Panc1 (cell line): Measurements from ENCODE around the gene PIN1. TPM values are rescaled to one million over a fixed set of nuclear protein-coding genes. Genes with fewer than 3 reads are reported as not detected.
A peak's percentile ranks its signal among the peaks of the same experiment; 100 is the strongest.
"Not testable (repeated sequence)": the region's sequence is repeated elsewhere in the genome, so short reads cannot be mapped to it uniquely, and the experiment has no call there.

Experiments
- ATAC-seq: fragments of 200-7000 bp; cut with Tn5 transposase; 2 replicates; pipeline ENCODE4 v1.9.1; 2020; ENCODE audit warnings: mild to moderate bottlenecking, moderate library complexity
- BruUV-seq: library from RNA; stranded (reverse); fragments of 400-500 nt; replicated peaks from 2 replicates; lab custom pipeline; 2021; lab: Mats Ljungman, UMichigan
- CTCF ChIA-PET: fragments of 300-600 bp; sonication (Branson Sonifier 250); formaldehyde crosslinking; loops from one replicate; lab custom pipeline; 2022; ENCODE audit warnings: antibody characterized with exemption; lab: Charles Lee
- POLR2A ChIA-PET: fragments of 300-600 bp; sonication (Branson Sonifier 250); formaldehyde crosslinking; loops from one replicate; lab custom pipeline; 2022; ENCODE audit warnings: antibody characterized with exemption; lab: Charles Lee
- DNase-seq: peaks from one replicate; pipeline ENCODE4 v3.0.0-alpha.2; 2010; ENCODE audit warnings: low read depth, low spot score
- H3K27ac ChIP-seq: 2 replicates; pipeline ENCODE4 v1.5.1; 2011; ENCODE audit warnings: mild to moderate bottlenecking, low read length, inconsistent platforms
- H3K27me3 ChIP-seq: fragments of 200-500 bp; sonication (Bioruptor generic); 2 replicates; pipeline ENCODE4 v1.6.0; 2014; ENCODE audit warnings: low read length, inconsistent platforms; ENCODE audit not compliant: control insufficient read depth, insufficient read depth
- H3K36me3 ChIP-seq: fragments of 200-500 bp; sonication (Bioruptor generic); 2 replicates; pipeline ENCODE4 v1.5.1; 2014; ENCODE audit warnings: inconsistent platforms, mild to moderate bottlenecking, low read length, moderate library complexity; ENCODE audit not compliant: control insufficient read depth, insufficient read depth
- H3K4me1 ChIP-seq: 2 replicates; pipeline ENCODE4 v1.5.1; 2011; ENCODE audit warnings: inconsistent platforms, mild to moderate bottlenecking, low read length, moderate library complexity; ENCODE audit not compliant: control insufficient read depth, insufficient read depth
- H3K4me3 ChIP-seq, 2 experiments: 2 replicates each; pipeline ENCODE4 v1.5.1; 2011 to 2012; ENCODE audit warnings: low read depth in 2 of 2, low read length in 2 of 2, mild to moderate bottlenecking in 2 of 2, inconsistent platforms in 1 of 2, moderate library complexity in 1 of 2
- H3K9me3 ChIP-seq: fragments of 200-500 bp; sonication (Bioruptor generic); 2 replicates; pipeline ENCODE4 v1.5.1; 2014; ENCODE audit warnings: low read depth, mild to moderate bottlenecking, inconsistent platforms, low read length, moderate library complexity; ENCODE audit not compliant: control insufficient read depth, insufficient read depth
- POLR2AphosphoS5 ChIP-seq: IDR thresholded peaks from 2 replicates; pipeline ENCODE4 v1.6.1; 2012; ENCODE audit warnings: mild to moderate bottlenecking, low read depth, low read length, moderate library complexity
- SIN3A ChIP-seq: IDR thresholded peaks from 2 replicates; pipeline ENCODE4 v1.6.1; 2012; ENCODE audit warnings: low read depth, mild to moderate bottlenecking, low read length, moderate library complexity, borderline replicate concordance; ENCODE audit not compliant: insufficient read depth
- TCF7L2 ChIP-seq: IDR thresholded peaks from 2 replicates; pipeline ENCODE4 v1.6.1; 2011; ENCODE audit warnings: mild to moderate bottlenecking, low read depth, low read length, inconsistent platforms
- in situ Hi-C: cut with HindIII; loops from 2 replicates; pipeline ENCODE4 v1.10.0; 2016; ENCODE audit warnings: low sequenced_read_pairs, low pct_unique_long_range_greater_than_20kb
- intact Hi-C: fragments of 100-400 bp; cut with micrococcal nuclease; formaldehyde crosslinking; loops from one replicate; pipeline ENCODE4 v1.10.0; 2022; ENCODE audit not compliant: unreplicated experiment
- total RNA-seq: library from RNA; stranded (reverse); gene quantifications from one replicate; pipeline ENCODE4 v1.2.1, GENCODE V29; 2021; ENCODE audit not compliant: unreplicated experiment
- TF ChIP-seq, protein P1 (sequence below): fragments of 450-650 bp; IDR thresholded peaks from 2 replicates; pipeline ENCODE4 v1.5.1; 2017; ENCODE audit warnings: mild to moderate bottlenecking
- TF ChIP-seq, protein P2 (sequence below), 2 experiments: IDR thresholded peaks; 2 replicates each; pipeline ENCODE4 v1.6.1; 2011 to 2012; ENCODE audit warnings: low read depth in 2 of 2, control low read depth in 1 of 2, low read length in 1 of 2, mild to moderate bottlenecking in 1 of 2, moderate library complexity in 1 of 2; ENCODE audit not compliant: insufficient read depth in 1 of 2

Gene PIN1
- total RNA-seq, 1 experiment from 2014 or later: 102 TPM

GRCh38 chr19:9819596-9819909 lies 15.6 kb upstream of the PIN1 start:
- Histone ChIP-seq H3K36me3 (no peaks in the 10 kb centered on the region), H3K4me3 (peak overlapping the region; percentile 27 to 39), H3K27ac (peak overlapping the region; percentile 72; the same call in 1 of the 2 replicates), H3K4me1 (no peaks in the 10 kb centered on the region), H3K27me3 (no peaks in the 10 kb centered on the region), H3K9me3 (no peaks in the 10 kb centered on the region)
- TF ChIP-seq, protein P1, sequence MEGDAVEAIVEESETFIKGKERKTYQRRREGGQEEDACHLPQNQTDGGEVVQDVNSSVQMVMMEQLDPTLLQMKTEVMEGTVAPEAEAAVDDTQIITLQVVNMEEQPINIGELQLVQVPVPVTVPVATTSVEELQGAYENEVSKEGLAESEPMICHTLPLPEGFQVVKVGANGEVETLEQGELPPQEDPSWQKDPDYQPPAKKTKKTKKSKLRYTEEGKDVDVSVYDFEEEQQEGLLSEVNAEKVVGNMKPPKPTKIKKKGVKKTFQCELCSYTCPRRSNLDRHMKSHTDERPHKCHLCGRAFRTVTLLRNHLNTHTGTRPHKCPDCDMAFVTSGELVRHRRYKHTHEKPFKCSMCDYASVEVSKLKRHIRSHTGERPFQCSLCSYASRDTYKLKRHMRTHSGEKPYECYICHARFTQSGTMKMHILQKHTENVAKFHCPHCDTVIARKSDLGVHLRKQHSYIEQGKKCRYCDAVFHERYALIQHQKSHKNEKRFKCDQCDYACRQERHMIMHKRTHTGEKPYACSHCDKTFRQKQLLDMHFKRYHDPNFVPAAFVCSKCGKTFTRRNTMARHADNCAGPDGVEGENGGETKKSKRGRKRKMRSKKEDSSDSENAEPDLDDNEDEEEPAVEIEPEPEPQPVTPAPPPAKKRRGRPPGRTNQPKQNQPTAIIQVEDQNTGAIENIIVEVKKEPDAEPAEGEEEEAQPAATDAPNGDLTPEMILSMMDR: no peak
- TF ChIP-seq TCF7L2 (no peak), SIN3A (no peak)
- TF ChIP-seq, protein P2, sequence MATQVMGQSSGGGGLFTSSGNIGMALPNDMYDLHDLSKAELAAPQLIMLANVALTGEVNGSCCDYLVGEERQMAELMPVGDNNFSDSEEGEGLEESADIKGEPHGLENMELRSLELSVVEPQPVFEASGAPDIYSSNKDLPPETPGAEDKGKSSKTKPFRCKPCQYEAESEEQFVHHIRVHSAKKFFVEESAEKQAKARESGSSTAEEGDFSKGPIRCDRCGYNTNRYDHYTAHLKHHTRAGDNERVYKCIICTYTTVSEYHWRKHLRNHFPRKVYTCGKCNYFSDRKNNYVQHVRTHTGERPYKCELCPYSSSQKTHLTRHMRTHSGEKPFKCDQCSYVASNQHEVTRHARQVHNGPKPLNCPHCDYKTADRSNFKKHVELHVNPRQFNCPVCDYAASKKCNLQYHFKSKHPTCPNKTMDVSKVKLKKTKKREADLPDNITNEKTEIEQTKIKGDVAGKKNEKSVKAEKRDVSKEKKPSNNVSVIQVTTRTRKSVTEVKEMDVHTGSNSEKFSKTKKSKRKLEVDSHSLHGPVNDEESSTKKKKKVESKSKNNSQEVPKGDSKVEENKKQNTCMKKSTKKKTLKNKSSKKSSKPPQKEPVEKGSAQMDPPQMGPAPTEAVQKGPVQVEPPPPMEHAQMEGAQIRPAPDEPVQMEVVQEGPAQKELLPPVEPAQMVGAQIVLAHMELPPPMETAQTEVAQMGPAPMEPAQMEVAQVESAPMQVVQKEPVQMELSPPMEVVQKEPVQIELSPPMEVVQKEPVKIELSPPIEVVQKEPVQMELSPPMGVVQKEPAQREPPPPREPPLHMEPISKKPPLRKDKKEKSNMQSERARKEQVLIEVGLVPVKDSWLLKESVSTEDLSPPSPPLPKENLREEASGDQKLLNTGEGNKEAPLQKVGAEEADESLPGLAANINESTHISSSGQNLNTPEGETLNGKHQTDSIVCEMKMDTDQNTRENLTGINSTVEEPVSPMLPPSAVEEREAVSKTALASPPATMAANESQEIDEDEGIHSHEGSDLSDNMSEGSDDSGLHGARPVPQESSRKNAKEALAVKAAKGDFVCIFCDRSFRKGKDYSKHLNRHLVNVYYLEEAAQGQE (IDR thresholded peaks at IDR 0.05; ENCODE audit: insufficient read depth in 1 of 2, low read depth in 2 of 2, low read length in 1 of 2): no peak
- POLR2A ChIA-PET: no interaction called here
- ATAC-seq: peak; percentile 88
- no TSS peak for BruUV-seq
- CTCF ChIA-PET: no interaction called here
- no peak for DNase-seq
- intact Hi-C loops (no loop called here), in situ Hi-C loops (no loop called here)

DNA sequence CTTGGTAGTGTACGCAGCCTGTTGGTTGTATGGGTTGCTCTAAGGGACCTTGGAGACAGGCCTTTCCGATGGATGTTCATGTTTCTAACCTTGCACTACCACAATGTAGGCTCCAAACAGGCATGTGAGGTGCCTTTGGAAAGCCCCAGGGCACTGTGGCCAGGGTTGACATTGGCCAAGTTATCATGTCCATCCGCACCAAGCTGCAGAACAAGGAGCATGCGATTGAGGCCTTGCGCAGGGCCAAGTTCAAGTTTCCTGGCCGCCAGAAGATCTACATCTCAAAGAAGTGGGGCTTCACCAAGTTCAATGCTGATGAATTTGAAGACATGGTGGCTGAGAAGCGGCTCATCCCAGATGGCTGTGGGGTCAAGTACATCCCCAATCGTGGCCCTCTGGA lies 15.1 kb upstream of the PIN1 start:
- Histone ChIP-seq H3K4me3 (peak overlapping the region; percentile 27 to 39), H3K27ac (peak overlapping the region; percentile 72; the same call in 1 of the 2 replicates)
- DNase-seq, CTCF ChIA-PET, H3K27me3 ChIP-seq, H3K36me3 ChIP-seq, ATAC-seq, H3K9me3 ChIP-seq, POLR2A ChIA-PET, in situ Hi-C loops, intact Hi-C loops, H3K4me1 ChIP-seq, BruUV-seq: not testable (repeated sequence)

DNA sequence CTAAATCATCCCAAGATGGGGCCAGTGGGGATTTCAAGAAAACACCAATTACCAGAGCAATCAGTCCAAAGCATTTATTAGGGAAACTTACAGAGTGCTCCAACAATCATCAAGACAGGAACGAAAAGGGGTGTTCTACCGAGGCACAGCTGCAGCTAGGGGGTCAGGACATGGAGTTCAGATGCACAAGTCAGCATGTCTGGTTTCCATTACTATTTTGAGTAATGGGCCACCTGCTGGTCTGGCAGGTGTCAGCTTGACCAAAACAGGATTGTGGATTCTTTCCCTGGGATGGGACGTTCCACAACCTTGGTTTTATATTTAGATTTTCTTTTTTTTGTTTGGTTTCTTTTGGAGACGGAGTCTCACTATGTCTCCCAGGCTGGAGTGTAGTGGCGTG lies 11.3 kb upstream of the PIN1 start:
- ChIA-PET CTCF (no interaction called here), POLR2A (no interaction called here)
- DNase-seq (no peak), ATAC-seq (no peak)
- H3K36me3 ChIP-seq: peaks cover 6% of the 10 kb centered on the region; the same call in 1 of the 2 replicates
- H3K9me3 ChIP-seq: no peaks in the 10 kb centered on the region
- H3K4me3 ChIP-seq: no peak overlapping the region
- no peaks in the 10 kb centered on the region for H3K27me3 ChIP-seq
- no peak overlapping the region for H3K27ac ChIP-seq
- intact Hi-C loops (no loop called here), in situ Hi-C loops (no loop called here)
- TF ChIP-seq SIN3A (no peak), TCF7L2 (no peak), POLR2AphosphoS5 (no peak)
- TF ChIP-seq, protein P2 (IDR thresholded peaks at IDR 0.05; ENCODE audit: insufficient read depth in 1 of 2, low read depth in 2 of 2, low read length in 1 of 2): no peak
- TF ChIP-seq, protein P1: no peak
- no peaks in the 10 kb centered on the region for H3K4me1 ChIP-seq
- no TSS peak for BruUV-seq
